ENCODE measurements around the gene KRTAP5-1.

Gene KRTAP5-1

GRCh38 chr11:1544536-1544935, 40.5 kb downstream of the KRTAP5-1 start:
- no peak for DNase-seq (ENCODE audit: low read depth)
- H3K4me3 ChIP-seq (ENCODE audit: low read length), result no peak overlapping the region
- no peak for TF ChIP-seq CTCF (conservative IDR thresholded peaks at IDR 0.05; ENCODE audit: low read length)

GRCh38 chr11:1543606-1544263, 41.3 kb downstream of the KRTAP5-1 start:
- TF ChIP-seq CTCF (conservative IDR thresholded peaks at IDR 0.05; ENCODE audit: low read length), result no peak
- DNase-seq (ENCODE audit: low read depth), result no peak
- no peak overlapping the region for H3K4me3 ChIP-seq (ENCODE audit: low read length)

- H3K4me3 ChIP-seq (ENCODE audit: low read length), result no peak overlapping the region
- TF ChIP-seq CTCF (conservative IDR thresholded peaks at IDR 0.05; ENCODE audit: low read length), result no peak
- no peak for DNase-seq (ENCODE audit: low read depth)
Measured at GRCh38 chr11:1542267-1542666, 42.8 kb downstream of the KRTAP5-1 start.

- H3K4me3 ChIP-seq (ENCODE audit: low read length), result no peak overlapping the region
- TF ChIP-seq CTCF (conservative IDR thresholded peaks at IDR 0.05; ENCODE audit: low read length), result no peak
Measured at GRCh38 chr11:1541474-1542204, 43.4 kb downstream of the KRTAP5-1 start.

GRCh38 chr11:1540074-1540473, 45.0 kb downstream of the KRTAP5-1 start:
- no peak for DNase-seq (ENCODE audit: low read depth)
- H3K4me3 ChIP-seq (ENCODE audit: low read length), result no peak overlapping the region
- TF ChIP-seq CTCF (conservative IDR thresholded peaks at IDR 0.05; ENCODE audit: low read length), result no peak

More at GRCh38 chr11:1541474-1542204, 43.4 kb downstream of the KRTAP5-1 start:
- no peak for DNase-seq (ENCODE audit: low read depth)

- TF ChIP-seq CTCF (conservative IDR thresholded peaks at IDR 0.05; ENCODE audit: low read length), result no peak
- DNase-seq (ENCODE audit: low read depth), result no peak
- no peak overlapping the region for H3K4me3 ChIP-seq (ENCODE audit: low read length)
Measured at GRCh38 chr11:1538153-1538552, 46.9 kb downstream of the KRTAP5-1 start.
